ENCODE measurements around the gene RPL27.

GRCh38 chr17:43015579-43015978 lies 17.4 kb downstream of the RPL27 start:
- TF ChIP-seq CTCF (IDR thresholded peaks at IDR 0.05) (no peak), POLR2AphosphoS5 (IDR thresholded peaks at IDR 0.05; ENCODE audit: low read depth, low read length) (no peak), SIN3A (IDR thresholded peaks at IDR 0.05; ENCODE audit: borderline replicate concordance, insufficient read depth, low read depth, low read length) (no peak)
